Measurements from ENCODE around the gene COA1.

GRCh38 chr7:43660141-43660540 lies 69.2 kb downstream of the COA1 start:
- no peak for TF ChIP-seq POLR2A (IDR thresholded peaks at IDR 0.05)
- no peak for TF ChIP-seq CTCF (IDR thresholded peaks at IDR 0.05)
